Epithelial cell of esophagus (primary cell): ENCODE measurements around the gene MCCC1.

Experiments
- DNase-seq: peaks from one replicate; pipeline ENCODE4 v3.0.0; 2010; ENCODE audit warnings: low read depth
- H3K4me3 ChIP-seq: 2 replicates; pipeline ENCODE4 v1.5.1; 2011; ENCODE audit warnings: mild to moderate bottlenecking, low read length, control low read depth
- CTCF ChIP-seq: IDR thresholded peaks from 2 replicates; pipeline ENCODE4 v1.5.1; 2011; ENCODE audit warnings: low read depth, mild to moderate bottlenecking, low read length, control low read depth, inconsistent platforms; ENCODE audit not compliant: insufficient read depth; ENCODE audit errors: missing control alignments

MCCC1 gene

GRCh38 chr3:183028416-183028815 is 70.9 kb downstream of the MCCC1 start:
- no peak for TF ChIP-seq CTCF
- DNase-seq: no peak
- H3K4me3 ChIP-seq: no peak overlapping the region

- no peak for DNase-seq
- no peak overlapping the region for H3K4me3 ChIP-seq
- TF ChIP-seq CTCF: no peak
These were observed 72.0 kb downstream of the MCCC1 start for GRCh38 chr3:183027276-183027675.

GRCh38 chr3:183022936-183023516 is 76.3 kb downstream of the MCCC1 start:
- no peak for TF ChIP-seq CTCF

GRCh38 chr3:183018421-183019192 is 80.7 kb downstream of the MCCC1 start:
- no peak overlapping the region for H3K4me3 ChIP-seq
- no peak for TF ChIP-seq CTCF
- no peak for DNase-seq

More at GRCh38 chr3:183022936-183023516, 76.3 kb downstream of the MCCC1 start:
- H3K4me3 ChIP-seq: no peak overlapping the region
- DNase-seq: no peak

GRCh38 chr3:183015185-183015584 is 84.1 kb downstream of the MCCC1 start:
- no peak for TF ChIP-seq CTCF
- DNase-seq: no peak
- no peak overlapping the region for H3K4me3 ChIP-seq

- no peak for TF ChIP-seq CTCF
These were observed 85.4 kb downstream of the MCCC1 start for GRCh38 chr3:183013856-183014255.

GRCh38 chr3:183013074-183013473 is 86.2 kb downstream of the MCCC1 start:
- no peak overlapping the region for H3K4me3 ChIP-seq
- DNase-seq: no peak

More at GRCh38 chr3:183013856-183014255, 85.4 kb downstream of the MCCC1 start:
- DNase-seq: no peak
- no peak overlapping the region for H3K4me3 ChIP-seq

More at GRCh38 chr3:183013074-183013473, 86.2 kb downstream of the MCCC1 start:
- TF ChIP-seq CTCF: no peak
